ENCODE results near the gene SIK3.

DNA sequence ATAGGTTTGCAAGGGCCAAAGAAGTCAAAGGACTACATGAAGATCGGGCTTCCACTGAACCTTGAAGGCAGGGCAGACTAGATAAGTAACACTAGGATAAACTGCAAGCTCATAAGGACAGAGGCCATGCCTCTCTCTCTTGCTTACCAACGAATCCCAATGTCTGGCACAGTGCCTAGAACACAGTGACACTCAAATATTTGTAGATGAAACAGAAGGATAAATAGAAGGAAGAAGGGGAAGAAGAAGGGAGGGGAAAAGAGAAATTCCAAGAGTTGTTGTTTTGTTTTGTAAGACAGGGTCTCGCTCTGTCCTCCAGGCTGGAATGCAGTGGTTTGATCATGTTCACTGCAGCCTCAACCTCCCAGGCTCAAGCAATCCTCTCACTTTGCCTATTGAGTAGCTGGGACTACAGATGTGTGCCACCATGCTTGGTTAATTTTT, 26.9 kb downstream of the SIK3 start:
- TF ChIP-seq, protein P1, sequence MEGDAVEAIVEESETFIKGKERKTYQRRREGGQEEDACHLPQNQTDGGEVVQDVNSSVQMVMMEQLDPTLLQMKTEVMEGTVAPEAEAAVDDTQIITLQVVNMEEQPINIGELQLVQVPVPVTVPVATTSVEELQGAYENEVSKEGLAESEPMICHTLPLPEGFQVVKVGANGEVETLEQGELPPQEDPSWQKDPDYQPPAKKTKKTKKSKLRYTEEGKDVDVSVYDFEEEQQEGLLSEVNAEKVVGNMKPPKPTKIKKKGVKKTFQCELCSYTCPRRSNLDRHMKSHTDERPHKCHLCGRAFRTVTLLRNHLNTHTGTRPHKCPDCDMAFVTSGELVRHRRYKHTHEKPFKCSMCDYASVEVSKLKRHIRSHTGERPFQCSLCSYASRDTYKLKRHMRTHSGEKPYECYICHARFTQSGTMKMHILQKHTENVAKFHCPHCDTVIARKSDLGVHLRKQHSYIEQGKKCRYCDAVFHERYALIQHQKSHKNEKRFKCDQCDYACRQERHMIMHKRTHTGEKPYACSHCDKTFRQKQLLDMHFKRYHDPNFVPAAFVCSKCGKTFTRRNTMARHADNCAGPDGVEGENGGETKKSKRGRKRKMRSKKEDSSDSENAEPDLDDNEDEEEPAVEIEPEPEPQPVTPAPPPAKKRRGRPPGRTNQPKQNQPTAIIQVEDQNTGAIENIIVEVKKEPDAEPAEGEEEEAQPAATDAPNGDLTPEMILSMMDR (IDR thresholded peaks at IDR 0.05; ENCODE audit: extremely low read depth in 1 of 2, insufficient read depth in 1 of 2, low read depth in 1 of 2, low read length in 2 of 2), result no peak
- TF ChIP-seq POLR2A (IDR thresholded peaks at IDR 0.05; ENCODE audit: low read depth, low read length) (no peak), POLR2AphosphoS5 (IDR thresholded peaks at IDR 0.05; ENCODE audit: insufficient read depth, low read depth, low read length) (no peak), EZH2 (IDR thresholded peaks at IDR 0.05; ENCODE audit: borderline replicate concordance, low read depth, low read length, severe bottlenecking) (no peak), FOS (IDR thresholded peaks at IDR 0.05; ENCODE audit: borderline replicate concordance, insufficient read depth, low read length) (no peak), MYC (IDR thresholded peaks at IDR 0.05; ENCODE audit: low read depth, low read length) (no peak), JUN (IDR thresholded peaks at IDR 0.05; ENCODE audit: borderline replicate concordance, insufficient read depth, insufficient read length, low read depth) (no peak)
- TF ChIP-seq, protein P2, sequence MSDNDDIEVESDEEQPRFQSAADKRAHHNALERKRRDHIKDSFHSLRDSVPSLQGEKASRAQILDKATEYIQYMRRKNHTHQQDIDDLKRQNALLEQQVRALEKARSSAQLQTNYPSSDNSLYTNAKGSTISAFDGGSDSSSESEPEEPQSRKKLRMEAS (IDR thresholded peaks at IDR 0.05; ENCODE audit: insufficient read depth, insufficient read length), result no peak

Data from endothelial cell of umbilical vein (primary cell).